Peyer's patch (tissue), 4 donors: ENCODE measurements around the gene PAM16.

Experiments used
- POLR2A ChIP-seq, 2 donors: fragments of 450-650 bp; IDR thresholded peaks; one replicate each; pipeline ENCODE4 v1.5.1; 2017; ENCODE audit warnings: antibody characterized with exemption in 2 of 2, mild to moderate bottlenecking in 2 of 2, moderate library complexity in 2 of 2
- TF ChIP-seq, protein P1 (sequence below), 6 experiments: fragments of 450-650 bp in 4 of 6; fragments of 200-600 bp in 2 of 6; sonication (generic) in 1 of 6; IDR thresholded peaks; one replicate each; pipeline ENCODE4 v1.5.1; 2017 to 2019; ENCODE audit warnings: antibody characterized with exemption in 6 of 6, mild to moderate bottlenecking in 3 of 6, moderate library complexity in 1 of 6

DNA sequence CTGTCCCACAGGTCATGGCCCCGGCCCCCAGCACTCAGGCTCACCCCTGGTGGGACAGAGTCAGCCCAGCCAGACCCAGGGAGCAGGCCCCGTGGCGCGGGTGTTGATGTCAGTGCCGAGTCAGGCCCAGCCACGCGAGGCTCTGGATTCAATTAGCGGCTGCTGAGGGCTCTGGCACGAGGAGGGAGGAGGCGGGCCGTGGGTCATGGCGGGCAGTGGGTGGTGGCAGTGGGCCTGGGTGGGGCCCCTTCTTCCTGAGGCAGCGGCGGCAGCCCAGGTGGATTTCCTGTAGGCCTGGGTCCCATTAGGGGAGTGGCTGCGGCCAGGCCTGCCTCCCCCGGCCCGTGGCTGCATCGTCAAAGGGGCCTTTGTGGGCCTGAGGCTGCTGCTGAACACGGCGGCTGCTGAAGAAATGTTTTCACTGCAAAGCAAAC, 33.4 kb upstream of the PAM16 start:
- TF ChIP-seq, protein P1, sequence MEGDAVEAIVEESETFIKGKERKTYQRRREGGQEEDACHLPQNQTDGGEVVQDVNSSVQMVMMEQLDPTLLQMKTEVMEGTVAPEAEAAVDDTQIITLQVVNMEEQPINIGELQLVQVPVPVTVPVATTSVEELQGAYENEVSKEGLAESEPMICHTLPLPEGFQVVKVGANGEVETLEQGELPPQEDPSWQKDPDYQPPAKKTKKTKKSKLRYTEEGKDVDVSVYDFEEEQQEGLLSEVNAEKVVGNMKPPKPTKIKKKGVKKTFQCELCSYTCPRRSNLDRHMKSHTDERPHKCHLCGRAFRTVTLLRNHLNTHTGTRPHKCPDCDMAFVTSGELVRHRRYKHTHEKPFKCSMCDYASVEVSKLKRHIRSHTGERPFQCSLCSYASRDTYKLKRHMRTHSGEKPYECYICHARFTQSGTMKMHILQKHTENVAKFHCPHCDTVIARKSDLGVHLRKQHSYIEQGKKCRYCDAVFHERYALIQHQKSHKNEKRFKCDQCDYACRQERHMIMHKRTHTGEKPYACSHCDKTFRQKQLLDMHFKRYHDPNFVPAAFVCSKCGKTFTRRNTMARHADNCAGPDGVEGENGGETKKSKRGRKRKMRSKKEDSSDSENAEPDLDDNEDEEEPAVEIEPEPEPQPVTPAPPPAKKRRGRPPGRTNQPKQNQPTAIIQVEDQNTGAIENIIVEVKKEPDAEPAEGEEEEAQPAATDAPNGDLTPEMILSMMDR (IDR thresholded peaks at IDR 0.05), result no peak
- TF ChIP-seq POLR2A (IDR thresholded peaks at IDR 0.05), result no peak
